IPS-20b (cell line): ENCODE measurements around the gene NIN.

Source experiments
- H3K27ac ChIP-seq: one replicate; pipeline ENCODE4 v1.5.1; 2013; ENCODE audit warnings: low read length
- H3K27me3 ChIP-seq: 2 replicates; pipeline ENCODE4 v1.6.1; 2013; ENCODE audit warnings: mild to moderate bottlenecking, low read length, inconsistent platforms; ENCODE audit not compliant: insufficient read depth
- H3K36me3 ChIP-seq: 2 replicates; pipeline ENCODE4 v1.6.1; 2013; ENCODE audit warnings: low read depth, mild to moderate bottlenecking, inconsistent platforms, low read length, moderate library complexity; ENCODE audit not compliant: insufficient read depth
- H3K4me1 ChIP-seq: 2 replicates; pipeline ENCODE4 v1.6.1; 2013; ENCODE audit warnings: mild to moderate bottlenecking, control low read depth, inconsistent platforms, low read length, moderate library complexity; ENCODE audit not compliant: insufficient read depth
- H3K4me3 ChIP-seq: 2 replicates; pipeline ENCODE4 v1.5.1; 2013; ENCODE audit warnings: mild to moderate bottlenecking, low read length, inconsistent platforms
- H3K9ac ChIP-seq: 2 replicates; pipeline ENCODE4 v1.6.1; 2013; ENCODE audit warnings: low read depth, mild to moderate bottlenecking, inconsistent platforms, low read length, moderate library complexity
- H3K9me3 ChIP-seq: 2 replicates; pipeline ENCODE4 v1.6.1; 2013; ENCODE audit warnings: mild to moderate bottlenecking, low read depth, low read length, inconsistent platforms; ENCODE audit not compliant: insufficient read depth

The NIN gene

GRCh38 chr14:50859296-50859624 is 28.3 kb upstream of the NIN start:
- Histone ChIP-seq H3K9ac (no peak overlapping the region), H3K36me3 (no peaks in the 10 kb centered on the region), H3K27me3 (no peaks in the 10 kb centered on the region), H3K27ac (no peak overlapping the region), H3K4me3 (no peak overlapping the region), H3K9me3 (no peaks in the 10 kb centered on the region), H3K4me1 (peaks cover 9% of the 10 kb centered on the region; the same call in 1 of the 2 replicates)

DNA sequence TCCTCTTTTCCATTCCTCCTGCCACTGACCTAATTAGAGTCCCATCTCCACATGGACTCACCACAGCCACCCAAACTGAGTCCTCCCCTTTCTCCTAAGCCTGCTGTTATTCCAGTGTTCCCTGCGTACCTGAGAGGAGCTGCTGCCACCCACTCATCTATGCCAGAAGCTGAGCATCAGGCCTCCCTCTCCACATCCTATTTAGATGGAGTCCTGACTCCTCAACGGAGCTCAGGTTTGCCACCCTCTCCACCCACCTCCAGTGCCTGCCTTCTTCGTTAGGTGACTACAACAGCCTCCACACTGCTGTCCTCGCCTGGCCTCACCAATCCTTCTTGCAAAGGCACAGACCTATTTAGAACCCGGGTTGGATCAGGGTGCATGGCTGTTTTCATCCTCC is 25.7 kb upstream of the NIN start:
- Histone ChIP-seq H3K4me3 (no peak overlapping the region), H3K27me3 (no peaks in the 10 kb centered on the region), H3K9ac (no peak overlapping the region), H3K27ac (no peak overlapping the region), H3K36me3 (no peaks in the 10 kb centered on the region), H3K4me1 (peaks cover 6% of the 10 kb centered on the region; the same call in 1 of the 2 replicates), H3K9me3 (no peaks in the 10 kb centered on the region)

DNA sequence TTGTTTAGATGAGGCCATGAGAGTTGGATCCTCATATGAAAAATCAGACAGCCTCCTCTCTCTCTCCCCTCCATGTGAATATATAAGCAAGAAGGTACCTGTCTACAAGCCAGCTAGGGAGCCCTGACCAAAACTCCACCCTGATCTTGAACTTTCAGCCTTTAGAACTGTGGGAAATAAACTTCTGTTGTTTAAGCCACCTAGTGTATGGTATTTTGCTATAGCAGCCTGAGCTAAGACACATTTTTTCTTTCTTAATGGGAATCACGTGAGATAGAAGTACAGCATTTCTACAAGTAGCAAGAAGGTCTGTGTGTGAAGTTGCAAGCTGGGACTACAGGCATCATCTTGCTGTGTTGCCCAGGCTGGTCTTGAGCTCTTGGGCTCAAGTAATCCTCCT is 24.6 kb upstream of the NIN start:
- Histone ChIP-seq H3K4me1 (peaks cover 4% of the 10 kb centered on the region; the same call in 1 of the 2 replicates), H3K27me3 (no peaks in the 10 kb centered on the region), H3K9ac (no peak overlapping the region), H3K27ac (no peak overlapping the region), H3K9me3 (no peaks in the 10 kb centered on the region), H3K36me3 (no peaks in the 10 kb centered on the region), H3K4me3 (no peak overlapping the region)

- no peak overlapping the region for H3K27ac ChIP-seq
- H3K4me1 ChIP-seq = no peaks in the 10 kb centered on the region; the same call in 1 of the 2 replicates
- no peak overlapping the region for H3K4me3 ChIP-seq
- H3K9ac ChIP-seq = no peak overlapping the region
- no peaks in the 10 kb centered on the region for H3K27me3 ChIP-seq
- H3K36me3 ChIP-seq = no peaks in the 10 kb centered on the region
- no peaks in the 10 kb centered on the region for H3K9me3 ChIP-seq
Measured at GRCh38 chr14:50854521-50854920, 23.6 kb upstream of the NIN start.

- Histone ChIP-seq H3K9me3 (no peaks in the 10 kb centered on the region), H3K4me1 (no peaks in the 10 kb centered on the region), H3K27ac (no peak overlapping the region), H3K4me3 (no peak overlapping the region), H3K27me3 (no peaks in the 10 kb centered on the region), H3K9ac (no peak overlapping the region), H3K36me3 (no peaks in the 10 kb centered on the region)
Measured at GRCh38 chr14:50853891-50854290, 22.9 kb upstream of the NIN start.

- no peak overlapping the region for H3K27ac ChIP-seq
- no peaks in the 10 kb centered on the region for H3K4me1 ChIP-seq
- no peaks in the 10 kb centered on the region for H3K9me3 ChIP-seq
- H3K27me3 ChIP-seq = no peaks in the 10 kb centered on the region
- no peak overlapping the region for H3K4me3 ChIP-seq
- no peaks in the 10 kb centered on the region for H3K36me3 ChIP-seq
- H3K9ac ChIP-seq = no peak overlapping the region
Measured at GRCh38 chr14:50846226-50846880, 15.4 kb upstream of the NIN start.

- H3K27me3 ChIP-seq = 0 out of 2 replicates have a peak, but pooled peaks cover 6% of the 10 kb centered on the region
- H3K27ac ChIP-seq = no peak overlapping the region
- no peaks in the 10 kb centered on the region for H3K36me3 ChIP-seq
- H3K4me1 ChIP-seq = no peaks in the 10 kb centered on the region
- H3K4me3 ChIP-seq = no peak overlapping the region
- H3K9me3 ChIP-seq = no peaks in the 10 kb centered on the region
- H3K9ac ChIP-seq = no peak overlapping the region
Measured at GRCh38 chr14:50845166-50845565, 14.2 kb upstream of the NIN start.

DNA sequence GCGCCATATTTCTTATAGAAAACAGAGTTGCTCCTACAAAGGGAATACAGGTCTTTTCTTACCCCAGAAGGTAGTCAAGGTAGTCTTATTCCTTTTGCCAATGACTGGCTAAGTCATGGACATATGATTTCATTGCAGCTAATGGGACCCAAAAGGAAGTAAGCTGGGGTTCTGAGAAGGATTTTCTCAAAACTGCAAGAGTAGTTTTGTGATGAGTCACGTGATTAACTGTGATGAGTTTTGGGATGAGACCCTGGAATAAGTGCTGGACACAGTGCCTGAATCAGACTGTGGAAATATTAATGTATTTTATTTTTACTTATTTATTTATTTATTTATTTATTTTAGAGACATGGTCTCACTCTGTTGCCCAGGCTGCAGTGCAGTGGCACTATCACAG is 13.4 kb upstream of the NIN start:
- Histone ChIP-seq H3K4me3 (no peak overlapping the region), H3K27ac (no peak overlapping the region), H3K4me1 (no peaks in the 10 kb centered on the region), H3K36me3 (no peaks in the 10 kb centered on the region), H3K27me3 (0 out of 2 replicates have a peak, but pooled peaks cover 6% of the 10 kb centered on the region), H3K9ac (no peak overlapping the region), H3K9me3 (no peaks in the 10 kb centered on the region)

DNA sequence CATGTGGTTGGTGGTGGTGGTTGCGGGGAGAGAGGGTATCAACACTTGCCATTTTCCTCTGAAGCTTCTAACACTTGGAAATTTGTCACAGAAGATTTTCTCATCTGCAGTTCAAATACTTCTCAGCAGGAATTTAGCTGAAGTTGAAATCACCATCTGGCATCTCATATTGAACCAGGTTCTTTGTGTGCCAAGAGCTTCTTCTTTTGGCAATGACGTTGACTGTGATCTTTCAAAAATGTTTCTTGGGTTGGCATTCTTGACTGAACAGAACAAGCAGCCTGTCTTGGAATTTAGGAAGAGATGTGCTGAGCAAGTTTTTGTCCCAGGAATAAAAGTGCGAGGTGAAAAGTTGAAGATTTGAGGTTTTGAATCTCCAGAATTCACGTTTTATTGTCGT is 8.7 kb upstream of the NIN start:
- no peaks in the 10 kb centered on the region for H3K9me3 ChIP-seq
- H3K27me3 ChIP-seq = peaks cover 22% of the 10 kb centered on the region
- H3K9ac ChIP-seq = no peak overlapping the region
- no peak overlapping the region for H3K4me3 ChIP-seq
- no peak overlapping the region for H3K27ac ChIP-seq
- no peaks in the 10 kb centered on the region for H3K4me1 ChIP-seq
- no peaks in the 10 kb centered on the region for H3K36me3 ChIP-seq

DNA sequence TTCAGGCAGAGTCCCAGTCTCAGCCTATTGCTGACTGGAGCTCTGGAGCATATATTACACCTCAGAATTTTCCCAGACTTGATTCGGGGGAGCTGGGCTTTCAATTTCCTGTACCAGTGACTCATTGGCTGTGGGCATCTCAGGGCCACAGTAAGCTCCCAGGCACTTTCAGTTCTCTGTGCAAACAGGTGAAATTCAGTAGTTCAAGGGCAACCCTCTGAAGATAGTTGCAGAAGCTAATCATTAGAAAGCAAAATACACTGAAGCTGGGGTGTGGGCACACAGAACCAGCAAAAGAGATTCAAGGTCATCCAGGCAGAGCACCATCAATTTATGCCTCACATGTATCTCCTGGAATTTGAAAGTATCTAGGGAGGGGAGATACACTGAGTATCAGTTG is 8.1 kb upstream of the NIN start:
- Histone ChIP-seq H3K9me3 (no peaks in the 10 kb centered on the region), H3K4me1 (no peaks in the 10 kb centered on the region), H3K27ac (no peak overlapping the region), H3K4me3 (no peak overlapping the region), H3K27me3 (peaks cover 29% of the 10 kb centered on the region), H3K36me3 (no peaks in the 10 kb centered on the region), H3K9ac (no peak overlapping the region)

DNA sequence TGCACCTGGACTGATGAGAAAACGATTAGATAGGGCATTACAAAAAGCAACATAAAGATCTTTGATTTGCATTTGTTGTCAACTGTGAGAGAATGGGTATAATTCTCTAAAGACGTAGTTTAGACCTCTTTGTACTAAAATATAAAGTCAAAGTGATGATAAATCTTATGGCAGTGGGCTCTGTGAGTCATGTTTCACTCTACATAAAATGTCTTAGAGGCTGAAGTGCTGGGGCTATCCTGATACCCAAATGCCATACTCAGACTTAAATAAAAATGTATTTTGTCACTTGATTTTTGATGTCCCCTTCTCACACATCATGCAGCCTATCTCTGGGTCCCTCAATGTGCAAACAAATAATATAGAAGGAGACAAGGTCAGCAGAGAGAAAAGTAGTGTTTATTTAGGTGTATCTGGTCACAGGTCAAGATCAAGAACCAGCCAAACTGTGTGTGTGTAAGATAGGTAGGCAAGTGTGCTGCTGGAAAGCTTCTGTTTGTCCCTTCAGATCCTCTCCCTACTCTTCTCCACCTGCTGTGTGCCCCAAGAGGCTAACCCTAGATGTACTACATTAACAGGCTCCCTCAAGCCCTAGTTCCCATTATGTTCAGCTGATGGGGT is 7.0 kb upstream of the NIN start:
- no peak overlapping the region for H3K4me3 ChIP-seq
- H3K4me1 ChIP-seq = no peaks in the 10 kb centered on the region
- no peaks in the 10 kb centered on the region for H3K9me3 ChIP-seq
- H3K36me3 ChIP-seq = no peaks in the 10 kb centered on the region
- H3K9ac ChIP-seq = no peak overlapping the region
- no peak overlapping the region for H3K27ac ChIP-seq
- peaks cover 40% of the 10 kb centered on the region for H3K27me3 ChIP-seq

- H3K4me1 ChIP-seq = no peaks in the 10 kb centered on the region
- H3K27me3 ChIP-seq = peaks cover 46% of the 10 kb centered on the region
- H3K4me3 ChIP-seq = no peak overlapping the region
- H3K9ac ChIP-seq = no peak overlapping the region
- no peaks in the 10 kb centered on the region for H3K36me3 ChIP-seq
- no peak overlapping the region for H3K27ac ChIP-seq
- H3K9me3 ChIP-seq = no peaks in the 10 kb centered on the region
Measured at GRCh38 chr14:50837271-50837670, 6.3 kb upstream of the NIN start.
